BE2C (cell line): ENCODE results near the gene RPS6KA3.
"Not testable (repeated sequence)": the region's sequence is repeated elsewhere in the genome, so short reads cannot be mapped to it uniquely, and the experiment has no call there.

Experiments used
- DNase-seq: peaks from one replicate; pipeline ENCODE4 v3.0.0-alpha.2; 2020
- H3K27me3 ChIP-seq: fragments of 250-450 bp; sonication (Bioruptor Pico); 2 replicates; pipeline ENCODE4 v1.5.1; 2020; ENCODE audit warnings: mild to moderate bottlenecking
- H3K36me3 ChIP-seq: fragments of 250-450 bp; sonication (Bioruptor Pico); 2 replicates; pipeline ENCODE4 v1.5.1; 2020; ENCODE audit warnings: mild to moderate bottlenecking
- H3K4me1 ChIP-seq: fragments of 250-450 bp; sonication (Bioruptor Pico); 2 replicates; pipeline ENCODE4 v1.5.1; 2020
- H3K4me3 ChIP-seq: 2 replicates; pipeline ENCODE4 v1.5.1; 2011; ENCODE audit warnings: low read depth, low read length
- H3K9me3 ChIP-seq: fragments of 250-450 bp; sonication (Bioruptor Pico); 2 replicates; pipeline ENCODE4 v1.5.1; 2020
- CTCF ChIP-seq: IDR thresholded peaks from 2 replicates; pipeline ENCODE4 v1.5.1; 2012; ENCODE audit warnings: mild to moderate bottlenecking, low read depth, low read length

The RPS6KA3 gene

GRCh38 chrX:20130357-20130756 is 136.4 kb downstream of the RPS6KA3 start:
- H3K4me1 ChIP-seq, result no peaks in the 10 kb centered on the region
- DNase-seq, result no peak
- H3K9me3 ChIP-seq, result no peaks in the 10 kb centered on the region
- TF ChIP-seq CTCF, result no peak
- no peak overlapping the region for H3K4me3 ChIP-seq
- H3K36me3 ChIP-seq, result peaks cover 17% of the 10 kb centered on the region
- H3K27me3 ChIP-seq, result no peaks in the 10 kb centered on the region

GRCh38 chrX:20129547-20129946 is 137.2 kb downstream of the RPS6KA3 start:
- no peak for TF ChIP-seq CTCF
- Histone ChIP-seq H3K36me3 (peaks cover 17% of the 10 kb centered on the region), H3K9me3 (no peaks in the 10 kb centered on the region), H3K4me1 (no peaks in the 10 kb centered on the region), H3K4me3 (no peak overlapping the region), H3K27me3 (no peaks in the 10 kb centered on the region)
- DNase-seq, result no peak

GRCh38 chrX:20128670-20129069 is 138.0 kb downstream of the RPS6KA3 start:
- no peak for TF ChIP-seq CTCF
- Histone ChIP-seq H3K36me3 (peaks cover 18% of the 10 kb centered on the region), H3K4me1 (no peaks in the 10 kb centered on the region)

GRCh38 chrX:20127440-20127839 is 139.3 kb downstream of the RPS6KA3 start:
- H3K36me3 ChIP-seq, result peaks cover 10% of the 10 kb centered on the region
- TF ChIP-seq CTCF, result peak; percentile 16; the same call in 1 of the 2 replicates
- not testable (repeated sequence) for H3K4me3 ChIP-seq, H3K9me3 ChIP-seq, H3K4me1 ChIP-seq, DNase-seq, H3K27me3 ChIP-seq

More at GRCh38 chrX:20128670-20129069, 138.0 kb downstream of the RPS6KA3 start:
- Histone ChIP-seq H3K27me3 (no peaks in the 10 kb centered on the region), H3K9me3 (no peaks in the 10 kb centered on the region), H3K4me3 (no peak overlapping the region)
- DNase-seq, result no peak

GRCh38 chrX:20126833-20127232 is 139.9 kb downstream of the RPS6KA3 start:
- DNase-seq, H3K4me1 ChIP-seq: not testable (repeated sequence)
- H3K36me3 ChIP-seq, result peaks cover 10% of the 10 kb centered on the region

GRCh38 chrX:20124964-20125363 is 141.7 kb downstream of the RPS6KA3 start:
- no peak for DNase-seq
- Histone ChIP-seq H3K36me3 (peaks cover 6% of the 10 kb centered on the region), H3K27me3 (no peaks in the 10 kb centered on the region), H3K4me1 (no peaks in the 10 kb centered on the region), H3K4me3 (no peak overlapping the region), H3K9me3 (no peaks in the 10 kb centered on the region)
- TF ChIP-seq CTCF, result no peak

More at GRCh38 chrX:20126833-20127232, 139.9 kb downstream of the RPS6KA3 start:
- H3K27me3 ChIP-seq, H3K4me3 ChIP-seq, H3K9me3 ChIP-seq: not testable (repeated sequence)
